ENCODE measurements around the gene NOCT.
"Not testable (repeated sequence)": the region's sequence is repeated elsewhere in the genome, so short reads cannot be mapped to it uniquely, and the experiment has no call there.

The NOCT gene

GRCh38 chr4:138996090-138996489 lies 19.5 kb upstream of the NOCT start:
- no peak for DNase-seq (ENCODE audit: insufficient read length, low spot score)
- no peak for FAIRE-seq
- no peak for TF ChIP-seq POLR2A (IDR thresholded peaks at IDR 0.05; ENCODE audit: low read depth, low read length)

- FAIRE-seq: no peak
- no peak for DNase-seq (ENCODE audit: insufficient read length, low spot score)
- TF ChIP-seq POLR2A (IDR thresholded peaks at IDR 0.05; ENCODE audit: low read depth, low read length): no peak
Measured at GRCh38 chr4:138999666-139000065, 15.9 kb upstream of the NOCT start.

- not testable (repeated sequence) for FAIRE-seq; DNase-seq (ENCODE audit: insufficient read length, low spot score)
Measured at GRCh38 chr4:139000134-139000533, 15.4 kb upstream of the NOCT start.

GRCh38 chr4:139001430-139001829 lies 14.2 kb upstream of the NOCT start:
- not testable (repeated sequence) for DNase-seq (ENCODE audit: insufficient read length, low spot score); FAIRE-seq

GRCh38 chr4:139003668-139004067 lies 11.9 kb upstream of the NOCT start:
- FAIRE-seq; DNase-seq (ENCODE audit: insufficient read length, low spot score): not testable (repeated sequence)

GRCh38 chr4:139005774-139006173 lies 9.8 kb upstream of the NOCT start:
- TF ChIP-seq POLR2A (IDR thresholded peaks at IDR 0.05; ENCODE audit: low read depth, low read length): no peak
- FAIRE-seq (no peak), DNase-seq (ENCODE audit: insufficient read length, low spot score) (no peak)

GRCh38 chr4:139007640-139008039 lies 7.9 kb upstream of the NOCT start:
- DNase-seq (ENCODE audit: insufficient read length, low spot score) (no peak), FAIRE-seq (no peak)
- TF ChIP-seq POLR2A (IDR thresholded peaks at IDR 0.05; ENCODE audit: low read depth, low read length): no peak

GRCh38 chr4:139008278-139008677 lies 7.3 kb upstream of the NOCT start:
- not testable (repeated sequence) for FAIRE-seq; DNase-seq (ENCODE audit: insufficient read length, low spot score)

GRCh38 chr4:139009702-139010101 lies 5.9 kb upstream of the NOCT start:
- DNase-seq (ENCODE audit: insufficient read length, low spot score) (no peak), FAIRE-seq (no peak)
- TF ChIP-seq POLR2A (IDR thresholded peaks at IDR 0.05; ENCODE audit: low read depth, low read length): no peak

- no peak for DNase-seq (ENCODE audit: insufficient read length, low spot score)
- FAIRE-seq: no peak
- TF ChIP-seq POLR2A (IDR thresholded peaks at IDR 0.05; ENCODE audit: low read depth, low read length): no peak
Measured at GRCh38 chr4:139011225-139011950, 4.2 kb upstream of the NOCT start.

GRCh38 chr4:139014371-139015268 lies 961 bp upstream of the NOCT start:
- no peak for TF ChIP-seq POLR2A (IDR thresholded peaks at IDR 0.05; ENCODE audit: low read depth, low read length)
- no peak for FAIRE-seq
- DNase-seq (ENCODE audit: insufficient read length, low spot score): peak; percentile 46

- FAIRE-seq (no peak), DNase-seq (ENCODE audit: insufficient read length, low spot score) (no peak)
- TF ChIP-seq POLR2A (IDR thresholded peaks at IDR 0.05; ENCODE audit: low read depth, low read length): no peak
Measured at GRCh38 chr4:139015948-139016471, 429 bp downstream of the NOCT start.

GRCh38 chr4:139017861-139018260 lies 2.3 kb downstream of the NOCT start:
- FAIRE-seq: no peak

GRCh38 chr4:139018501-139018900 lies 2.9 kb downstream of the NOCT start:
- no peak for TF ChIP-seq POLR2A (IDR thresholded peaks at IDR 0.05; ENCODE audit: low read depth, low read length)
- FAIRE-seq (no peak), DNase-seq (ENCODE audit: insufficient read length, low spot score) (no peak)

More at GRCh38 chr4:139017861-139018260, 2.3 kb downstream of the NOCT start:
- no peak for DNase-seq (ENCODE audit: insufficient read length, low spot score)
- TF ChIP-seq POLR2A (IDR thresholded peaks at IDR 0.05; ENCODE audit: low read depth, low read length): no peak

Data from H54 (cell line).